Left forelimb (tissue), 1 donor: ENCODE results near the gene FBXL14.

ENCODE experiments used
- DNase-seq: peaks from one replicate; pipeline ENCODE4 v3.0.0-alpha.2; 2018; ENCODE audit warnings: low spot score

The FBXL14 gene

GRCh38 chr12:1533602-1534304 is 60.6 kb downstream of the FBXL14 start:
- DNase-seq = no peak

GRCh38 chr12:1533205-1533601 is 61.2 kb downstream of the FBXL14 start:
- no peak for DNase-seq

GRCh38 chr12:1532375-1533165 is 61.8 kb downstream of the FBXL14 start:
- DNase-seq = no peak

GRCh38 chr12:1531654-1532374 is 62.6 kb downstream of the FBXL14 start:
- DNase-seq = no peak

- no peak for DNase-seq
Measured at GRCh38 chr12:1531153-1531653, 63.2 kb downstream of the FBXL14 start.

DNA sequence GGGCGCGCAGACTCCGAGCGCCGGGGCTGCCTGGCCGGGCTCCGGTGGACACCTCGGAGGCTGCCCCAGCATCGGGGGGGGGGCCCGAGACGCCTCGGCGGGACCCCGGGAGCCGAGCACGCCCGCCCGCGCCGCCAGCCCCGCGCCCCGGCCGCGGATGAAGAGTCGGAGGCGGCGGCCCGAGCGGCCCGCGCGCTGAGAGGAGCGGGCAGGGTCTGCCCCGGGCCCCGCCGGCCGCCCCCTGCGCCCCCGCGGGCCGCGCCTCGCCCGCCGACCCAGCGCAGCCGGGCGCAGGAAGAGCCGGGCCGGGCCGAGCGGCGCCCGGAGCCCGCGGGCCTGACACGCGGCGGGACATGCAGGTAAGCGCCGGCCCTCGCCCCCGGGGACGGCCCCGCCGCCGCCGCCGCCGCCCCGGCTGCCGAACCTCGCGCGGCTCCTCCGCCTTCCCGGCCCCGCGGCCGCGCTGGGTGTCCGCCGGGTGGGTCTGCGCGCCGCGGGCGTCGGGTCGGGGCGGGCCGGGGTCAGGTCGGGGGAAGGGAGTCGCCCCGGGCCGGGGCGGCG is 63.7 kb downstream of the FBXL14 start:
- DNase-seq = no peak

DNA sequence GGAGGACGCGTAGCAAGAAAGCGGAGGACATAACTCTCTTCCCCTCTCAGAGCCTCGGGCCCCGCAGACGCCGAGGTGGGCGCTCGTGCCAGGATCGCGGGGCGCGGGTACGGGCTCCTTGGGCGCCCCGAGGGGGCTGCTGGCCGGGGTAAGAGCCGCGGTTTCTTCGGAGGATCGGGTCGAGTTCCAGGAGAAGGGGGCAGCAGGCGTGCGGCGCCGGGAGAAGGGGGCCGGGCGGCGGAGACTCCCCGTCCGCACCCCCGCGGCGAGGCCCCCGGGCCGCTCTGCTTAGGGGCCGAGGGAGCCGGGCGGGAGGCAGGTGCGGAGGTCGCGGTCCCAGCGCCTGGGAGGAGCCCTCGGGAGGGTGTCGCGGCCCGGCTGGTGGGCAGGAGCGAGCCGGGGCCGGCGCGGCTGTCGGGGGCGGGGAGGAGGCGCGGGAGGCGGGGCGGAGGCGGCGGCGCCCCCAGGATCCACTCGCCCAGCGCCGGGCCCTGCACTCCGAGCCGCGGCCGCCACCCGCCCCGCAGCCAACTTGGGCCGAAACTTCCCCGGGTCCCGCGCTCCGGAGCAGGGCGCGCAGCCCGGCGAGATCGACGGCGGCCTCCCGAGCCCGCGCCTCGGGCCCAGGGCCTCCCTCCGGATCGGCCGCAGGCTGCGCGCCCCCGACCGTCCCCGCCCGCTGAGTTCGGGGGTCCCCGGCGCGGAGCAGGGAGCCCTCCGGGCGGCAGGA is 64.4 kb downstream of the FBXL14 start:
- no peak for DNase-seq

DNA sequence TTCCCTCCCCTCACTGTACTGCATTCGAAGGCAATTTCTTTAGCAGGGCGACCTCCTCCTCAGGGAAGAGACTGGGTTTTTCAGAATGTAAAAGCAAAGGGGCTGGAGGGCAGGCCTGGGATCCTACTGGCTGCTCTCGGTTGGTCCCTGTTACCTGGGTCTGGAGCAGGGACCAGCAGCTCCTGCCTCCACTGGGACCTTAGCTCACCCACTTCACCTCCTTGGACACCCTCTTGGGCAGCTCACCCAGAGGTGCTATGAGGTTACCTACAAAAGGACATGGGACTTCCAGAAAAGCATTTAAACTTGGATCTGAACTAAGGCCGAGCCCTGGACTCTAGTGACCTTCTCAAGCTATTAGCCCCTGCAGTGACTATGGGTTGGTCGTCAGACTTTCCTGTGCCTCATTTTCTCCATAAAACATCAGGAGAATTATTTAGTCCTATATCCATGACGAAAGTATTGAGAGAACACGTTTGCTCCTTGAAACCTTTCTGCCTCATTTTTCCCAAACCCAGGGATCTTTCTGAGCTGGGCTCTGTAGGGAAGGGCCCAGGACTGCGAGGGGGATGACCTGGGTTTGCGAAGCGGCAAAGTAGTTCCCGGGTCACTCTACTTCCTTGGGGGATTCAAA is 65.0 kb downstream of the FBXL14 start:
- no peak for DNase-seq

- DNase-seq = no peak
Measured at GRCh38 chr12:1528791-1529190, 65.6 kb downstream of the FBXL14 start.

DNA sequence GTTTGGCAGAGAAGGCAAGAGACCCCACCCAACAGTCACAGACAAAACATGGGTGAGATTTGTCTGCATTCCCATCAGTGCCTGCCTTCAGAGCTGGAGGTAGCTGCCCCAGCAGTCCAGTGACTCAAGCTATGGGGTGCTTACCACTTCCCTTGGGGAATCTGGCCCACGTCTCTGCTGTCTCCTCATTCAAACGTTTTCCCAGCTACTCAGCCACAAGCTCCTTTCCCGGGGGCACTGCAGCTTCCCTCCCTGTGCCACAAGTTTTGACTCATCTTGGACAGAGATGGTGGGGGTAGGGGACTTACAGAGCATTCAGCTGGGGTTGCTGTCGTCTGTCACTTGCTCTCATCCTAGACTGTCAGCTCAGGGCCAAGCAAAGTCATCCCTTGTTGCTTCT is 66.6 kb downstream of the FBXL14 start:
- no peak for DNase-seq

DNA sequence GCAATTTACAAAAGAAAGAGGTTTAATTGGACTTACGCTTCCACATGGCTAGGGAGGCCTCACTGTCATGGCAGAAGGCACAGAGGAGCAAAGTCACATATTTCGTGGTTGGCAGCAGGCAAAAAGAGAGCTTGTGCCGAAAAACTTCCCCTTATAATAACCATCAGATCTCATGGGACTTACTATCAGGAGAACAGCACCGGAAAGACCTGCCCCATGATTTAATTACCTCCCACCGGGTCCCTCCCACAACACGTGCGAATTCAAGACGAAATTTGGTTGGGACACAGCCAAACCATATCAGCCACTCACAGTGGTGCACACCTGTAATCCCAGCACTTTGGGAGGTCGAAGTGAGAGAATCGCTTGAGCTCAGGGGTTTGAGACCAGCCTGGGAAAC is 68.5 kb downstream of the FBXL14 start:
- no peak for DNase-seq

- peak; percentile 53 for DNase-seq
Measured at GRCh38 chr12:1523558-1524050, 70.8 kb downstream of the FBXL14 start.

DNA sequence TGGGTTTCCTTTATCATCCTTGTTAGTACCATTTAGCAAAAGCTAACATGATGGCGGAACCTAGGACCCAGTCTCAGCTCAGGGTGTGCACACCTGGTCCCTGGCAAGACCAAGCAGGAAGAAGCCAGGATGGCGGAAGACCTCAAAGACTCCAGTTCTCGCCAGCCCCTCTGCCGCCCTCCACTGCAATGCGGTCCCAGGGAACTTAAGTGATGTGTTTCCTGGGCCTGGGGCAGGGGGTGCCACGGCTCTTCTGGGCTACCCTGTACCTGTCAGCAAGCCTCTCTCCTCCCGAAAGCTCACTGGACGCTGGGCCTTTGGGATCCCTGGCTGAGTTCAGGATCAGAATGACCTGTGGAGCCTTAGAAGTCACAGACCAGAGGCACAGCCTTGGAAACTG is 71.3 kb downstream of the FBXL14 start:
- peak; percentile 33 for DNase-seq

- peak; percentile 65 for DNase-seq
Measured at GRCh38 chr12:1519642-1520041, 74.7 kb downstream of the FBXL14 start.

DNA sequence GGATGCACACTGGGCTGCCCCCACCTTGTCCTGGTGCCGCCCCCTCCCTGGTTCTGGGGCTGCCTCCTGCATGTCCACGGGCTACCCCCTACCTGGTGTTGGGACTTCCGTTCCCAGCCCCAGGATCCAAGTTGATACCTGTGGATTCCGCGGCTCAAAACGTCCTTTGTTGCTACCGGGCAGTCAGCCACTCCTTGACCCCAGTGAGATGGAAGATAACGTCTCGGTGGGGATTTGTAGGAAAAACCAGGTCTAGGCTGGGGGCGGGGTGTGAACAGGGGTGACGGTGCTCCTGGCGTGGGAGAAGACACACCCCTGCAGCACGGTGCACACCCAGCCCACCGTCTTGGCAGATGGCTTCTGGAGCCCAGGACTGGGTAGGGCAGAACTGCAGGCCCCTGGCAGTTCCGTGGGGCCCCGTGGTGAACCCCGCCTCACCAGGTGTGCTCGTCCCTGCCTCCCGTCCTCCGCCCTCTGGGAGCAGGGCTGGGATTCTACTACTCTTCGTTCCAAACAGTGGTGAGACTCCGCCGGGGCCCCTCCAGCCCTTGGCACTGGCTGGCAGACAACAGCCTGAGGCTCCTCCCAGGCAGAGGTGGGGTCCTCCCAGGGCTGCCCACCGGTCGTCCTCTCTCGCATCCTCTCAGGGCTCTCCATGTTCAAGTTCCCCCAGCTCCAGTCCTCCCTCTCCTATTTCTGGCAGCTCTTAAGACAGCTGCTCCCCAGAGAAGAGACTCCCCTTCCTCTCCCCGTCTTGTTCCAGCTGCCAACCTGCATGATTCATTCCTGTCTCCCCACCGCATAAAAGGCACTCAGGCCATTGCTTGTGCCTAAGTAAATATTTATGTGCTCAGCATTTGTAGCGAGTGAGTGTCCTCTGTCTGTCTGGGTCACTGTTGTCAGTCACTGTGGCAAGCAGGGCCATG is 75.5 kb downstream of the FBXL14 start:
- peak; percentile 60 for DNase-seq

- DNase-seq = no peak
Measured at GRCh38 chr12:1517734-1518525, 76.5 kb downstream of the FBXL14 start.

DNA sequence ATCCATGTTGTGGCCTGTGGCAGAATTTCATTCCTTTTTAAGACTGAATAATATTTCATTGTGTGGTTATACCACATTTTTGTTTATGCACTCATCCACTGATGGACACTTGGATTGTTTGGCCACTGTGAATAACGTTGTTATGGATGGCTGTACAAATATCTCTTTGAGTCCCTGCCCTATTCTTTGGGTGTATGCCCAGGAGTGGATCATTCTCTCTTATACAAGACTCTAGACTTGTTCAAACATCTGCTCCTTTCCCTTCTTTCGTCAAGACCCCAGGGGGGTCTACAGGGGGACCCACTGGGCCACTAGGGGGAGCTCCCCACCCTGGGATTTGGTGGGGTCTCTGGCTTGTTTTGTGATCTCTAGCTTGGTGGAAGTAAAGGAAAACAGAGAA is 77.4 kb downstream of the FBXL14 start:
- DNase-seq = peak; percentile 48
